Activated CD8-positive, alpha-beta memory T cell treated with anti-CD3 and anti-CD28 coated beads for 4 hours (primary cell): ENCODE data around the gene CA5A.

Experiments
- DNase-seq, 2 donors: peaks; one replicate each; pipeline ENCODE4 v3.0.0-alpha.2; 2020; ENCODE audit warnings: low read depth in 2 of 2

CA5A gene

DNA sequence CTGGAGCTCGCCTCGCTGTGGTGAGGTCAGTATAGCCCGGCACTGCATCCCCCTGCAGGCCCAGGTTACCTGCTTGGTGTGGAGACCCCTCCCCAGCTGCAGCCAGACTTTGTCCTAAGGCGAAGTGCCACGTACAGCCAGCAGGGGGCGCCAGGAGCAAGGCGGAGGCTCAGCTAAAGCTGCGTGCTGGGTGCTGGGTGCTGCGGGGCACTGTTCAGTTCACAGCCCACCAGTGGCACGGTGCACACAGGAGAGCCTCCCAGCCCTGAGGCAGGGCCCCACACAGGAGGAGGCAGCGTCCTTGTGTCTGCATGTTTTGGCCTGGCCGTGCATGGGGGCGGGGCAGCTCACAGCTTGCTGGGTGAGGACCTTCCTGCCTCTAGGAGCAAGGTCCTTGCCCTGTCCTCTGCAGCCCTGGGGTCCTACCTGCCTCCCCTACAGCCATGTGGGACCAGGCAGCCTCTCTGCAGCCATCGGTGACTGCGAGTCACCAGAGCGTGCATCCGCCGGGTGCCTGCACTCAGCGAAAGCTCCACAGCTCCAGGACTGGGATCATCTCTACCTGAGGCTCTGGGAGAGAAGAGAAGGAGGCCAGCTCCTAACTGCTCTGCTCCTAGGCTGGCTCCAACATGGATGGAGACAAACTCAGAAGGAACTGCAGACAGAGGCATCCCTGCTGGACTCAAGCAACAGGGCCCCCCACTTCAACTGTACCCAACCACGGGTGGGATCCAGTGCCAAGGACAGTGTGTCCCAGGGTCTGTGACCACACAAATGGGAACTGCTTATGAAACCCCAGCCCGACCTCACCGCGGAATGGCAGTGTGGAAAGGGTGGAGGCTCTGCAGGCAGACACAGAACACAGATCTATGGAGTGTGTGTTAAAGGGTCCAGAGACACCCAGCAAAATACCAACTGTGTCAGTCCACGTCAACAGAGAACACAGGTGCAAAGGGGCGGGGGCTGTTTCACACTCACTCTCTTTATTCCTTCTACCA, 86.0 kb downstream of the CA5A start:
- DNase-seq = no peak

DNA sequence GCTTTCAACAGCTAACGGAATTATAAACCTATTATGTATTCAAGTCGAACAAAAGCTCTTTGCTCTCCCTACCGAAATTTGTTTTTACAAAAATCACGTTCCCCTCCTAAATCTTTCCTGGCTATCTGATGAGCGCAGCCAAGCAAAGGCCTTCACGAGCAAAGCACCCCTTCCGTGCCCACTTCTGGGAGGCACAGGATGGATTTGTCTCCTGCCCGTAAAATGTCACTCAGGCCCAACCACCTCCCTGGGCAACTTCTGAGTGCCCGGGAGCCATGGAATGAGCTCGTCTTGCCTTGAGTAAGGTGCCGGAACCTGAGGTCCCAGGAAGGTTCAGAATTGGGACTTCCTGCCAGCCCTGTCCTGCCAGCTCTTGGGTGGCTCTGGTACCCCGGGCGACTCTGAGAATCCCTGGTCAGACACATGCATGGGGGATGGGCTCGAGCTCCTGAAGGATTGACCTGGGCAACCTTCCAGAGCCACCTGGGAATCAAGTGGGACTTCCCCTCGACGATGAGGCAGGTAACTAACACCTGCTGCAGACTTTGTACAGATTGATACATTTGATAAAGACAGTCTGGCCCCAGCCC, 86.8 kb downstream of the CA5A start:
- no peak for DNase-seq

DNA sequence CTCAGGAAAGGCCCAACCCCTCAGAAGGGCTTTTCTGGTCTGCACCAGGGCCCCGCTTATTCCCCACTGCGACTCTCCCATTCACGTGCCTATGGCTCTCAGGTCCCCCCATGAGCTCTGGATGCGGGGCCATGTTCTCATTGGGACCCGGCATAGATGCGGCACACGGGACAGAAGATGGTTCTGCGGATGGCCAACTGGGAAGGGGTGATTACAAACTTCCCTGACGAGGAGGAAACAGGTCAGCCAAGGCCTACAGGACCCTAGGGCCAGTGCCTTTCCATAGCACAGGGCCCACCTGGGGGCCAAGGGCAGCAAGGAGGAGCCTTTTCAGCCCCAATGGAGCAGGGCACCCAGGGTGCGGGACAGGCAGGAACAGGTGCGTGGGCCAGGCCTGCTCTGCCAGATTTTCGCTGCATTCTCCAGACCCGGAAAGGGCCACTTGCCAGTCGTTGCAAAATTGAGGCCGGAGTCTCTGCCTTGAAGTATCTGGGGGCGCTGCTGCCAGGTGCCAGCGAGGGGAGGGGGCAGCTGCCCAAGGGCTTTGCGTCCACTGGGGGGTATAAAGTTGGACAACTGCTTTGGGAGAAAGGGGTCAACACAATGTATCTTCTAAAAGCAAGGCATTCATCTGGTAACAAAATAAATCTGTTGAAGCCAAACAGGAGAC, 87.5 kb downstream of the CA5A start:
- no peak for DNase-seq

- no peak for DNase-seq
Measured at GRCh38 chr16:87847785-87848675, 88.3 kb downstream of the CA5A start.

DNA sequence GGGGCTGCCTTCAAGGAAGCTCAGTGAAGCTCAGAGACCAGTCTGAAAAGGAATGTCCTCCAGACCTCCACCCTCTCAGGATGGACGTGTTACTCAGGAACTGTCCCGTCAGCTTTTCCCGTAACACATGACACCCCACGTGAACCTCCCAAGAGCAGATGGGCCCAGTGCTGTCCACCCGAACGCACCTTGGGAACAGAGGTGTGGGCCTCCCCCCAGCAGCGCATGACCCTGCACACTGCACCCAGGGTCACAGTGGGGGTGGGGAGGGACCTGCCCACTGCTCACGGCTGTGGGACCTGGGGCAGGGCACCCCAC, 88.9 kb downstream of the CA5A start:
- DNase-seq = no peak

DNA sequence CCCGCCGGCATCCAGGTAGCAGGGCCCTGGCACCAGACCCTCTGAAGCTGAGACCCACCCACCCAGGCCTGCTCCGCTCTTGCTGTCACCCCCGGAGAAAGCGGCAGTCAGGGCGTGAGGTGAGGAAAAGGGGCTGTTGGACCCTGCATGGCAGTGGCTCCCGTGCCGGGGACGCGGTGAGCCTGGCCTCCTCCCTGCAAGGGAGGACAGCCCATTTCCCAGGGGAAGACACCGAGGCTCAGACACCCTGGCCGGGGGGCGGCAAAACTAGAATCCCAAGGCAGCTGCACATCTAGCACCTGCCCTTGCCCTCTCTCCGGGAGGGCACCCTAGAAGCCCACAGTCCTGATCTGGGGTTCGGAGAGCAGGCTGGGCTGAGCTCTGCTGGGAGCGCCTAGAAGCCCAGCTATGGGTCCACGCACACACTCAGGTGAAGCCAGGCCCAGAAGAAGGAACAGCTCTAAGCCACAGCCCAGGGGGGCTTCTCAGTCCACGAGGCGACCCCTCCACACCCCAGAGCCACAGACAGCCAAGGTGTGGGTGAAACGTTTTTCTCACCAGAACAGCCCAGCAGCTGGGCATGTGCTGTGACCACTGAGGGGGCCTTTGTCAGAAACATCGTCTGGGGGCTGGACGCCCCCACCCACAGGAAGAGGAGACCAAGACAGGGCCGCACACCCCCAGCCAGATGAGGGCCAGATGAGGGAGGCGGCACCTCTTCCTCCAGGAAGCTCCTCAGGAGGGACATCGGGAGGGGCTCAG, 89.4 kb downstream of the CA5A start:
- DNase-seq = no peak

DNA sequence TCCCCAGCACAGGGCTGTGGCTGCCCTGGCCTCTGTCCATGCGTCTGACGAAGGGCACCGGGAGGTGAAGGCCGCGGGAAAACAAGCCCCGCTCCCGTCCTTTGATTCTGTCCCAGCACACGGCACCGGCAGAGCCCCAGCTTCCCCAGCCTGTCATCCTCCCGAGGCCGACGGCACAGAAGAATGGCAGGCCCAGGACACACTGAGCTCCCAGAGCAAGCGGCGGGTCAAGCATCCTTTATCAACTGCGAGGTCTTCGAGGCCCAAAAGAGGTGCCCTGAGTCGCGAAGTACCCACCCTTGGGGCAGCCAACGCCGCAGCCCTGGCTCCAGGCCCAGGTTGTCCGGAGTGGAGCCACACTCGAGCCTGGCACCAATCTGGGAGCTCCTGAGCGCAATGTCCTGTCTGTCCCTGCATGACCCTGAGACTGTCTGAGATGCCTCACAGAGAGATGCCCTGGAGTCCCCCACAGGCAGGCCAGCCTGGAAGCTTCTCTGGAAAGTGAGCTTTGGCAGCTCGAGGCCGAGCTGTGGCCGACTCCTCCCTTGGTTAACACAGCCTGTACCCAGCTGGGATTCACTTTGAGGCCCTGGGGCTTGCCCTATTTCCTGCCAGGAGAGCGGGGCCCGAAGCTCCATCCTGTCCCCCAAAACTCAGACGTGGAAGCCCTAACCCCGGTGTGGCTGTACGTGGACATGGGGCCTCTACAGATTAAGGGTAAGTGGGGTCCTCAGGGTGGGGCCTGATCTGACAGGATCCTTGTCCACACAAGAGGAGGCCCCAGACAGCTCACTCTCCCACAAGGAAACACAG, 90.3 kb downstream of the CA5A start:
- no peak for DNase-seq

DNA sequence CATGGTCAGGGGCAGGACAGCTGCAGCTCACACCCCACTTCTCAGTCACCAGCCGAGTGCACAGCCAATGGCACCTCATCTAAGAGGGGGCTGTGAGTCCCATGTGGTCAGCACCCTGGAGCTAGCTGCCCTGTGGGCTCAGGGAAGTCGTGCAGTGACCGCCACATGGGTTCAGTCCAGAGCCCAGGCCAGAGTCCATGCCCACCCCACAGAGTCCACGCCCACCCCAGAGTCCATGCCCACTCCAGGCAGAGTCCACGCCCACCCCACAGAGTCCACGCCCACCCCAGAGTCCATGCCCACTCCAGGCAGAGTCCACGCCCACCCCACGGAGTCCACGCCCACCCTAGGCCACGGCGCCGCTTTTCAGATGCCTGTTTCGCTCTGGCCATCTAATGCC, 91.1 kb downstream of the CA5A start:
- DNase-seq = no peak

DNA sequence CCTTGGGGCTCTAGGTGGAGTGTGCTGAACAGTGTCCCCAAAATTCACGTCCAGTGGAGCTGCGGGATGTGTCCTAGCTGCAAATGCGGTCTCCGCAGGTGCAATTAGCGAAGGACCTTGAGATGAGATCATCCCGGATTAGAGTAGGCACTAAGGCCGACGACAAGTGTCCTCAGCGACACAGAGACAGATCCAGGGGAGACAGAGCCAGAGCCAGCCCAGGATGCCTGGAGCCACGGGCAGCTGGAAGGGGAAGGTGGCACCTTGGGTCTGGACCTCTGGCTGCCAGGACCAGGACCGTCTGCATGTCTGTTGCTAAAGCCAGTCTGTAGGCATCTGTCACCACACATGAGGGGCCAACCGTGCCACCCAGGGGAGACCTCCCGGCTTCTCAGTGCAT, 91.5 kb downstream of the CA5A start:
- no peak for DNase-seq

- no peak for DNase-seq
Measured at GRCh38 chr16:87844120-87844733, 92.1 kb downstream of the CA5A start.

DNA sequence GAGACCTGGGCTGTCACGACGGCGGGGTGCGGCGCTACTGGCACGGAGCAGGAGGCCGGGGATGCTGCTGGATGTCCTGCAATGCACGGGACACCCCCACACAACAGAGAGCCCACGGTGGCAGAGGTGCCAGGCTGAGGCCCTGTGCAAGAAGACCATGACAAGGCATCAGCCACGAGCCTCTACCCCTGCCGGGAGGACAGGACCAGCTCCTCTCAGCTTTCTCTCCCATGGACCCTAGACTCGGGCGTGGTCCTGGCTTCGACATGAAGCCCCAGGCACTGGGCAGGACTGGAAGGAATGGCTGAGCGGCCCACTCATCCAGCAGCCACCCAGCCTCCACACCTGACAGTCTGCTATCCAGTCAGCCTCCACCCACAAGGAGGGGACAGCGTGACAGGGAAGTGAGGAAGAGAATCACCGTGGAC, 92.6 kb downstream of the CA5A start:
- no peak for DNase-seq

DNA sequence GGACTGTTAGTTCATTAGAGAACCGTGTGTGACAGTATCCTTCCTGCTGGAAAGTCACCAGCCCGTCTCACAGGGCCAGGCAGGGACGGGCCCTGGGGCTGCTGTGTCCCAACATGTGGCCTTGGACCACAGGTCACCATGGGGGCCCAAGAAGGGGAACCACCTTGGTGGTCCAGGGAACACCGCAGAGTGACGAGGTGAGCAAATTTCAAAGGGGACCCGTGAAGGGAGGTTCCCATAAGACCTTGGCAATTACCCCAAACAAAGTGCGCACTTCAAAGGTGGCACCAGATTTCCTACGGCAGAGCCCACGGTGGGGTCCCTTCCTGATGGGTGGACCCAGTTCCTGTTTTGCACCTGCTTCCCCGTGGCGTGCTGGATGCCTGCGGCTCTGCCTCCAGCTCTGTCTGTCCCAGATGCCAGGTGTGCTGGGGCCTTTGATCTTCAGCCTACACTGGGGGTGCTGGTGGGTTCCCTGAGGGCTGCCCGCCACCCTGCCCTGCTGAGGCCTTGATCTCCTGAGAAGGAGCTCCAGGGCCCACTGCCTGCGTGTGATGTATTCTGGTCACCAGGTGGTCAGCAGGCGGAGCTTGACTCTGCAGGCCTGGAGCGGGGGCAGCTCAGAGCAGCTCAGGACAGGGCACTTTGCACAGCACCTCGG, 94.0 kb downstream of the CA5A start:
- no peak for DNase-seq

GRCh38 chr16:87841340-87842208, 94.8 kb downstream of the CA5A start:
- no peak for DNase-seq

DNA sequence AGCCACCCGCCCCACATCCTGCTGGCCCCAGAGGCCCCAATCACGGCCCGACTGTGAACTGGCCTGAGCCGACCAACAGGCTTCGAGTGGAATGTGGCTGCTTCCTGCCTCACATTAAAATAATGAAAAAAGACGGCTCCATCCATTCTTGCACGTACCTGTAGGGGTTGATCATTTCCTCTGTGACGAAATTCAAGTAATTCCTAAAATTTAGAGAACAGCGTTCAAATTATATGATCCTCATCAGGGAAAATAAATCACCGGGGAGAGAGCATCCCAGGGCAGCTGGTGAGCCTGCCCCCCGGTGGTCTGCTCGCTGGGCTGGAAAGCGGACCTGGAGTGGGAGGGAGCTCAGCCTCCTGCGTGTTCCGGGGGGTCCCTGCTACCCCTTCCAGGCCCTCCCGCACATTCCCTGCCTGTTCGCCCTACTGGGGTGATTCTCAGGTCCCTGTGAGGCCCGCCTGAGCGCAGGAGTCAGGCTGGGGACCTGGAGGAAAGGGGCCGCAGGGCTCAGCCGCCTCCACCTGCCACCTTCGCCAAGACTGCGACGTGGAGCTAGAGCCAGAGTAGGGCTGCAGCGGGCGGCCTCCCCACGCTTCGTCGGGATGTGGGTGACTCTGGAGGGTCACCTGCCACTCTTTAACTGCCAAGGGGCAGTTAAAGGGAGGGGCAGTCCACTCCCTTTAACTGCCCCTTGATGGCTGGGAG, 95.9 kb downstream of the CA5A start:
- DNase-seq = no peak

DNA sequence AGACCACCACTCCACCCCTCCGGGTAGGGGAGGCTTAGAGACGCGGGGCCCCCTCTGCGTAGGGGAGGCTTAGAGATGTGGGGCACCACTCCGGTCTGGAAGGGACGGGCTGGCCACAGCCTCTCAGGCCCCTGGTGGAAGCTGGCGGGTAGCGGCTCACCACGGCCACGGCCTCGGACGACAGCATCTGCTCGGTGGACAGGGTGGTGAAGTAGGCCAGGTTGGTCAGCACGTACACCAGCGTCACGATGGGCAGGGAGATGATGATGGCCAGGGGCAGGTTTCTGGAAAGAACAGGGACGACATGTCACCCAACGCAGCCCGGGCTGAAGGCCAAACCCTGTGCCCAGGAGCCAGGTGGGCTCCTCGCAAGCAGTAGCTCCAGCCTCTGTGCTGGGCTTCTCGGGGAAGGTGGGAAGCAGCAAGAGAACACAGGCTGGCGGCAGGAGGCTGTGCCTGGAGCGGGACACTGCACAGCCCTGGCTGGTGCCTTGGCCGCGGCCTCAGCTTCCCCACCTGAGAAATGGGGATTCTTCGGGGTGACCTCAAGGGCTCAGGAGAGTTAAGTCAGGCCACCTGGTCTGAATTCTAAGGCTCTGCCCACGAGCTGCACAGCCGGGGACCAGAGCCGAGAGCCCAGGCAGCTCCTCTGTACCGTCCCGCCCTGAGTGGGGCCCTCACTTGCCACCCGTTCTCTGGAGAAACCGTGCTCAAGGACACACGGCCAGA, 96.6 kb downstream of the CA5A start:
- no peak for DNase-seq

DNA sequence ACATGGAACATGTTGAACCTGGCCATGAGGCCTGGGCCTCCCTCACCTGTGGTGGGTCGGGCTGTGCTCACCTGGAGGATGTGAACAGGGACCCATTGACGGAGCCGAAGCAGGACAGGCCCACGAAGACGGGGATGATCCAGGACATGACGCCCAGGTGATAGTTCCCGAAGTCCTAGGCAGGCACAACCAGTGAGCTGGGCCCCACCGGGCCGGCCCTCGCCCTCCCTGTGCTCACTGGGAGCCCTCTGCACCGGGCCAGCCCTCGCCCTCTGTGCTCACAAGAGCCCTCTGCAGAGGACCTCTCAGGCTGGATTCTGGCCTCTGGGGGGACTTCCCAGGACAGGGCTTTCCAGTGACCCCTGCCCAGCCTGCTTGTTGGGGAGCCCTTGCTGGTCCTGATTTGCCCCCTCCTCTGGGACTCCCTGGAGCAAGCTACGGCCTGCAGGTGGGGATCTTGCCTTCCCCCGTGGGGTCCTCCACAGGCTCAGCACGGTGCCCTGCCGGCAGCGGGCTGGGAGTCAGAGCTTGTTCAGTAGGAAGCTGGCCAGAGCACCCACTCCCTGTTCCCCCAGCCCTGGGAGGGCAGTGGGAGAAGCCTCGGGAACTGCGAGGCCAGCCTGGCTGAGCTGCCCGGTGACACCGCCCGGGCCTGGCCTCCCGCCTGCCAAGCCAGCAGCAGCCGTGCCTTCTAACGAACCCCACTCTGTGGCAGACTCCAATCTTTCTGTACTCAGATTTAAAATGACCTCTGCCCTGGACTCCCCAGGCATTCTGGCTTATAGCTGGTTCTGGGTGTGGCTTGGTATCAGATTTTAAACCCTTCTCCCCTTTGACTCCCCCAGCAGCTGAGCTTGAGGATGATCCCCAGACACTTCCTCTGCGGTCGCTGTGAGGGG, 97.4 kb downstream of the CA5A start:
- no peak for DNase-seq
